Activated CD4-positive, alpha-beta T cell treated with anti-CD3 and anti-CD28 coated beads, Interleukin-2, amount 10 ng/mL, durations not matched to agents 7 days and 5 days (primary cell): ENCODE measurements around the gene RTCB. TPM values are rescaled to one million over a fixed set of nuclear protein-coding genes. Genes with fewer than 3 reads are reported as not detected.

Experiments used
- CTCF ChIA-PET: fragments of 350-600 bp; sonication (Branson Sonifier 250); formaldehyde crosslinking; loops from one replicate; lab custom pipeline; 2021; ENCODE audit warnings: antibody characterized with exemption; lab: Charles Lee
- POLR2A ChIA-PET: fragments of 350-600 bp; sonication (Branson Sonifier 250); formaldehyde crosslinking; loops from one replicate; lab custom pipeline; 2021; ENCODE audit warnings: antibody characterized with exemption; lab: Charles Lee
- DNase-seq: peaks from one replicate; pipeline ENCODE4 v3.0.0-alpha.2; 2020
- H3K27ac Mint-ChIP-seq: one replicate; pipeline ENCODE4 v1.8.0; 2021; ENCODE audit warnings: mild to moderate bottlenecking, moderate library complexity, mixed read lengths
- H3K27me3 Mint-ChIP-seq: one replicate; pipeline ENCODE4 v1.8.0; 2021; ENCODE audit warnings: mixed read lengths
- H3K36me3 Mint-ChIP-seq: one replicate; pipeline ENCODE4 v1.8.0; 2021; ENCODE audit warnings: low read depth, mixed read lengths
- H3K4me1 Mint-ChIP-seq: one replicate; pipeline ENCODE4 v1.8.0; 2021; ENCODE audit warnings: mixed read lengths
- H3K4me3 Mint-ChIP-seq: one replicate; pipeline ENCODE4 v1.8.0; 2021; ENCODE audit warnings: mild to moderate bottlenecking, moderate library complexity, mixed read lengths
- H3K9me3 Mint-ChIP-seq: one replicate; pipeline ENCODE4 v1.8.0; 2021; ENCODE audit warnings: mixed read lengths
- total RNA-seq, 2 experiments: library from RNA; stranded (reverse); gene quantifications; one replicate each; pipeline ENCODE4 v1.2.3, GENCODE V29; 2021

The RTCB gene
- total RNA-seq, 2 experiments from 2014 or later: 49.1 to 58.5 TPM

GRCh38 chr22:32348031-32348611 lies 63.9 kb downstream of the RTCB start:
- no peak for DNase-seq

GRCh38 chr22:32343941-32344340 lies 68.1 kb downstream of the RTCB start:
- Mint-ChIP-seq H3K4me1 (no peaks in the 10 kb centered on the region), H3K36me3 (no peaks in the 10 kb centered on the region), H3K27ac (no peak overlapping the region), H3K4me3 (no peak overlapping the region), H3K27me3 (peaks cover 37% of the 10 kb centered on the region), H3K9me3 (no peaks in the 10 kb centered on the region)
- CTCF ChIA-PET: no interaction called here
- POLR2A ChIA-PET: no interaction called here
- DNase-seq: no peak

More at GRCh38 chr22:32348031-32348611, 63.9 kb downstream of the RTCB start:
- H3K4me3 Mint-ChIP-seq: no peak overlapping the region
- H3K9me3 Mint-ChIP-seq: no peaks in the 10 kb centered on the region
- H3K36me3 Mint-ChIP-seq: no peaks in the 10 kb centered on the region
- no peak overlapping the region for H3K27ac Mint-ChIP-seq
- ChIA-PET CTCF (interaction anchor here (0.6 kb wide), 1 partner anchor 128 kb away, joined by 4 read pairs; no protein-coding TSS in a partner anchor), POLR2A (no interaction called here)
- peaks cover 33% of the 10 kb centered on the region for H3K27me3 Mint-ChIP-seq
- H3K4me1 Mint-ChIP-seq: no peaks in the 10 kb centered on the region

GRCh38 chr22:32342977-32343376 lies 69.1 kb downstream of the RTCB start:
- DNase-seq: no peak
- Mint-ChIP-seq H3K36me3 (no peaks in the 10 kb centered on the region), H3K4me3 (no peak overlapping the region), H3K4me1 (no peaks in the 10 kb centered on the region), H3K27ac (no peak overlapping the region), H3K27me3 (peaks cover 41% of the 10 kb centered on the region), H3K9me3 (no peaks in the 10 kb centered on the region)
- ChIA-PET CTCF (no interaction called here), POLR2A (no interaction called here)

GRCh38 chr22:32341122-32341740 lies 70.8 kb downstream of the RTCB start:
- Mint-ChIP-seq H3K36me3 (no peaks in the 10 kb centered on the region), H3K27ac (no peak overlapping the region), H3K9me3 (no peaks in the 10 kb centered on the region), H3K4me1 (no peaks in the 10 kb centered on the region), H3K4me3 (no peak overlapping the region), H3K27me3 (peaks cover 39% of the 10 kb centered on the region)
- CTCF ChIA-PET: no interaction called here
- POLR2A ChIA-PET: no interaction called here
- DNase-seq: no peak

GRCh38 chr22:32340411-32340810 lies 71.6 kb downstream of the RTCB start:
- POLR2A ChIA-PET: no interaction called here
- DNase-seq: no peak
- CTCF ChIA-PET: no interaction called here
- no peaks in the 10 kb centered on the region for H3K4me1 Mint-ChIP-seq
- no peak overlapping the region for H3K27ac Mint-ChIP-seq
- no peaks in the 10 kb centered on the region for H3K9me3 Mint-ChIP-seq
- no peak overlapping the region for H3K4me3 Mint-ChIP-seq
- peaks cover 32% of the 10 kb centered on the region for H3K27me3 Mint-ChIP-seq
- H3K36me3 Mint-ChIP-seq: no peaks in the 10 kb centered on the region

GRCh38 chr22:32339190-32340012 lies 72.6 kb downstream of the RTCB start:
- H3K27ac Mint-ChIP-seq: no peak overlapping the region
- CTCF ChIA-PET: no interaction called here
- no peaks in the 10 kb centered on the region for H3K36me3 Mint-ChIP-seq
- no peak overlapping the region for H3K4me3 Mint-ChIP-seq
- H3K27me3 Mint-ChIP-seq: peaks cover 26% of the 10 kb centered on the region
- no peak for DNase-seq
- H3K9me3 Mint-ChIP-seq: no peaks in the 10 kb centered on the region
- no peaks in the 10 kb centered on the region for H3K4me1 Mint-ChIP-seq
- POLR2A ChIA-PET: no interaction called here

GRCh38 chr22:32338757-32339156 lies 73.3 kb downstream of the RTCB start:
- ChIA-PET POLR2A (no interaction called here), CTCF (no interaction called here)
- H3K36me3 Mint-ChIP-seq: no peaks in the 10 kb centered on the region
- no peak overlapping the region for H3K4me3 Mint-ChIP-seq
- no peaks in the 10 kb centered on the region for H3K9me3 Mint-ChIP-seq
- DNase-seq: no peak
- H3K4me1 Mint-ChIP-seq: no peaks in the 10 kb centered on the region
- peaks cover 24% of the 10 kb centered on the region for H3K27me3 Mint-ChIP-seq
- H3K27ac Mint-ChIP-seq: no peak overlapping the region

Other genes with a start within 250 kb of the RTCB start
- gene RFPL2, start 207.2 kb downstream of the RTCB start, total RNA-seq: under 1 TPM in 1 of 2 experiments, not detected in 1; 0.30 TPM
- gene SLC5A4, start 156.9 kb downstream of the RTCB start, total RNA-seq: not detected
- not detected for gene RFPL3, start 54.4 kb downstream of the RTCB start, total RNA-seq
- gene BPIFC, start 52.2 kb upstream of the RTCB start, total RNA-seq: not detected
- 100 to 1,000 TPM in 1 of 2 experiments, 10 to 100 TPM in 1; 92.6 to 103 TPM for gene FBXO7, start 62.6 kb upstream of the RTCB start, total RNA-seq